SW 1271 (cell line): Measurements from ENCODE around the gene SLC8B1.

Experiments used
- DNase-seq, 2 experiments: peaks; one replicate each; lab custom pipeline; 2025; lab: John Stamatoyannopoulos, UW

The SLC8B1 gene

GRCh38 chr12:113295886-113296556, 38.9 kb downstream of the SLC8B1 start:
- DNase-seq, result no peak

DNA sequence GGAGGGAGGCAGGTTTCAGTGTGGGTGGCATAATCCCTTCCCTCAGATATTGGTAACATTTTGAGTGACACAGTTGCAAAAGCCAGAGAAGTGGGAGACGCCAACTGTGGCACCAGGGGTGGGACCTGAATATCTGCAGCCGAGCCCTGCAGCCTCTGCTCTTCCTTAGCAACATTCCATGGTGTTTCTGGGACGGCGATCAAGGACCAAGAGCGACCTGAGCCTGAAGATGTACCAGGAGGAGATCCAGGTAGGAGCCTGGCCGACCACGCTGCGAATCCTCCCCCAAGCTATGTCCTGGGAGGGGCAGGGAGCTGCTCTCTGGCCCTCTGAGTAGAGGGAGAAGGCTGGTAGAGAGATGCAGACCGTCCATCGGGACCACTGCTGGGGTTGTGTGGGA, 41.8 kb downstream of the SLC8B1 start:
- no peak for DNase-seq

GRCh38 chr12:113292547-113292946, 42.4 kb downstream of the SLC8B1 start:
- DNase-seq, result no peak

DNA sequence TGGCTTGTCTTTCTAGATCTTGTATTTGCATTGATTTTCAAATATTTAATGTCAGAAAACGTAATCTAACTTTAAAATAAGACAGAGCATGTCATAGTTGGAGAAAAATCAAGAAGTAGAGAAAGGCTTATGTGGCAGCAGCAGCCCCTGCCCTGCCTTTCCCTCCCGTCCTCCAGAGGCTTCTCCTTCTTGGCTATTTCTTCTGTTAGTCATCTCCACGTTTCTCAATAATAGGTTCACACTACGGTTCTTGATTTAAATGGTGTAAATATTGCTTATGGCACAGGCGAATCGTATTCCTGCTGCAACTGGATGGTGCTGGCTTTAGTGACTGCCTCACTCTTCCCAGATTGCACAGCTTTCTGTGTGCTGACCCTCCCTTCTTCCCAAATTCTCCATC, 42.8 kb downstream of the SLC8B1 start:
- no peak for DNase-seq

GRCh38 chr12:113291586-113291985, 43.3 kb downstream of the SLC8B1 start:
- DNase-seq, result no peak

GRCh38 chr12:113290506-113290905, 44.4 kb downstream of the SLC8B1 start:
- DNase-seq, result no peak

DNA sequence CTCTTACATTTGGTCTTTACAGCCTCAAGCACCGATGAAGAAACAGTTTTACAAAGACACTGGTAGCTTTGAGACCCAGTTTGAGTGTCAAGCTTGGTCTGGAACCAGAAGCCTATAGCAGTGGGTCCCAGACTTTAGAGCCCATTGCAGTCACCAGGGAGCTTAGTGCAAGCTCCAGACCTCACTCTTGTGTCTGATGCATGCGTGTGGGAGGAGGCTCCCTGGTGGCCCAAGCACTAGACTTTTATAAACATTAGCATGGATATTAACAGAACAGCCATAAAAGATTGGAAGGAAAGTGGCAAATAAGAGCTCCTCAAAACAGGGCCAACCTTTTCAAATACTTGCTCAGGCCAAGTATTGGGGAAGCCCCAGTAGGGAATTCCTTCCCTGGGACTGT, 45.5 kb downstream of the SLC8B1 start:
- DNase-seq, result no peak

- DNase-seq, result no peak
These were observed 47.0 kb downstream of the SLC8B1 start for GRCh38 chr12:113287899-113288282.

DNA sequence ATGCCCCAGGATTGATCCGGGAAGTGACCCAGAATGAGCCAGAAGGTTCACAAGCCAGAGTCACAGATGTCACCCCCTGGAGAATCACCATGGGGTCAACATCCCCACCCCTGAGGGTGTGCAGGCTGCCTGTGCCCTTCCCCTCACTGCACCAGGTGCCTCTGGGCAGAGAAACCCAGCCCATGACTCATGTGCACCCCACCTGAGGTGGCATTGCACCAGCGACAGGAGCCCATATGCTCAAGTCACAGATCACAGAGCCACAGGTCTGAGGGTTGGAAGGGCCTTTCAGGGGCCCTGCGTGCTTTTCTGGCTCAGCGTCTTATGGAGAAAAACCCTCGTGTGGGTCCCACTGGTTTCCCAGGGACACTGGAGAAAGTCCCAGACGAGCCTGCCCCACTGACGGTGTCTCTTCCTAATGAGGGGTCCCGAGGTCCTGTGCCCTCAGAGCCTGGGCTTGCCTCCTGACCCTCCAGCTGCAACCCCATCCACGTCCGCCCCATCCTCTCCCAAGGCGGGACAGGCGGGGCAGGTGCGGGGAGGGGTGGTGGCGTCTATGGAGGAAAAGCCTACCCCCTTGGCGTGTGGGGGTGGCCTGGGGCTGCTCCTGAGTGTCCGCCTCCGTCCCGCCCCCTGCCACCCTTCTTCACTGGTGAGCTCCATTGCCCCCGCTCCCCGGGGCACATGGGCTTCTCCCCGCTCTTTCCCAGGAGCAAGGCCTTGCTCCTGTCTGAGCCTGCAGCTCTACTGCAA, 47.6 kb downstream of the SLC8B1 start:
- no peak for DNase-seq

GRCh38 chr12:113286712-113287111, 48.2 kb downstream of the SLC8B1 start:
- no peak for DNase-seq

DNA sequence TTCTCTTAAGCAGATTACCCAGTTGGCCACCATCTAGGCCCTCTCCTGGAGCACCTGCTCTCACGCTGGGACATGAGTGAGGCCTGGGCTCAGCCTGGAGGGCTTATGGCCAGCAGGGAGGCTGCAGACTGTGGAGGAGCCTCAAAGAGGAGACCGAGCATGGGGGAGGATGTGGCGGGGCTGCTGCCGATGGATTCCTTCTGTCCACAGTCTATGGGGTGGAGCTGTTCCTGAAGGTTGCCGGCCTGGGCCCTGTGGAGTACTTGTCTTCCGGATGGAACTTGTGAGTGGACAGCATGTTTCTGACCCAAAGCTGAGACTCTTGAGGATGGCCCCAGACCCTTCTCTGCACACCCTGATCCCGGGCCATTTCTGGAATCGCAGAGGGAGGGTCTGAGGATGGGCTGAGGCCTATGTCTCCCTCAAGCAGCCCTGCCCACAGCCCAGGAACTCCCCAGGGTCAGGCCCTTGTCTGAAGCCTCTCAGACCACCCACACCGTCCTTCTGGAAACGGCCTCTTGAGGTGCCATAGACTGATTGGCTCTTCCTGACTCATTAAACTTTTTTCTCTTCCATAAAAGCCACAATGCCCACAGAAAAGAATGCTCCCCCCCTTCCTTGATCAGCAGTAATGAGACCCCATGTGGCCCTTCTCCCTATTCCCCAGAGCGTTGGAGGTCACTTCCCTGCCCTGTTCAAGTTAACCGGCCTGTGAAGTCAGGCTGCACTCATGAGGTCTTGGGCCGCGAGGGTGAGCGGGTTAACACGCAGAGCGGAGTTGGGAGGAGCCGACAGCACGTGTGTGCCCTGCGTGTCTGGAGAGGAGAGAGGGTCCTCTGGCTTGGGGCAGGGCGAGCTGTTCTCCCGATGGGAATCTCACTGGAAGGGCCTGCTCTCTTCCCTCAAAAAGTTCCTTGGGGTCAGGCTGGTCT, 49.0 kb downstream of the SLC8B1 start:
- DNase-seq, result no peak

GRCh38 chr12:113284751-113285150, 50.2 kb downstream of the SLC8B1 start:
- no peak for DNase-seq

DNA sequence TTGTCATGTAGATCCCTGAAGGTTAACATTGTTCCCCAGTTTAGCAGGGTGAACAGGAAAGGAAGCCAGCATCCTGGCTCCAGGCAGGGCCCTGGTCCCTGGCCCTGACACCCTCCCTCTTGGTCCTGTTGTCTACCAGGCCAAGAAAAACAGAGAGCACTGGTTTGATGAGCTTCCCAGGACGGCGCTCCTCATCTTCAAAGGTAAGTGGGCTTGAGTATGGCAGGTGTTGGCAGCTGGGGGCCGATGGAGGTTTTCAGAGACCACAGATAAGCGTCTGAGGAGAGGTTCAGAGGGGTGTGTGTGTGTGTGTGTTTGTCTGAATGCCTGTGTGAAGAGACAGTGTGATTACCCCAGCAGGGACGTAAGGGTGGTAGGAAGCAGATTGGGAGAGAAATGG, 56.3 kb downstream of the SLC8B1 start:
- DNase-seq, result no peak

- DNase-seq, result no peak
These were observed 56.8 kb downstream of the SLC8B1 start for GRCh38 chr12:113278141-113278540.

- DNase-seq, result no peak
These were observed 57.4 kb downstream of the SLC8B1 start for GRCh38 chr12:113277511-113277910.

DNA sequence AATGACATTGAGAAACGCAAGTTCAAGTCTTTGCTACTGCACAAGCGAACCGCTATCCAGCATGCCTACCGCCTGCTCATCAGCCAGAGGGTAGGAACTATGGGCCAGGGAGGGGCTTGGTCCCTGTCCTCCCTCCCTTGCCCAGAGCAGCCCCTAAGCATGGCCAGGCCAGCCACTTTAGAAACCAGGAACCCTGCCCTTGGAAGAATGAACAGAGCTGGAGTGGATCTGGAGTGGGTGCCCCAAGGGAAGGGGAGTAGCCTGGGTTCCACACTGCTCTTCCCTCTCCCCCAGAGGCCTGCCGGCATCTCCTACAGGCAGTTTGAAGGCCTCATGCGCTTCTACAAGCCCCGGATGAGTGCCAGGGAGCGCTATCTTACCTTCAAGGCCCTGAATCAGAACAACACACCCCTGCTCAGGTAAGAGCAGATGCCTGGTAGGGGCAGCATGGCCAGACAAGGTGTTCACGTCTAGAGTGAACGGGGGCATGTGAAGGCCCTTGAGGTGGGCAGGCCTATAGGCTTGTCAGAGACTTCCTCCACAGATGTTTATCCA, 57.9 kb downstream of the SLC8B1 start:
- no peak for DNase-seq

- no peak for DNase-seq
These were observed 58.6 kb downstream of the SLC8B1 start for GRCh38 chr12:113276306-113276705.

- no peak for DNase-seq
These were observed 60.1 kb downstream of the SLC8B1 start for GRCh38 chr12:113274848-113275247.

GRCh38 chr12:113273053-113273725, 61.7 kb downstream of the SLC8B1 start:
- no peak for DNase-seq

- no peak for DNase-seq
These were observed 62.9 kb downstream of the SLC8B1 start for GRCh38 chr12:113271853-113272561.

DNA sequence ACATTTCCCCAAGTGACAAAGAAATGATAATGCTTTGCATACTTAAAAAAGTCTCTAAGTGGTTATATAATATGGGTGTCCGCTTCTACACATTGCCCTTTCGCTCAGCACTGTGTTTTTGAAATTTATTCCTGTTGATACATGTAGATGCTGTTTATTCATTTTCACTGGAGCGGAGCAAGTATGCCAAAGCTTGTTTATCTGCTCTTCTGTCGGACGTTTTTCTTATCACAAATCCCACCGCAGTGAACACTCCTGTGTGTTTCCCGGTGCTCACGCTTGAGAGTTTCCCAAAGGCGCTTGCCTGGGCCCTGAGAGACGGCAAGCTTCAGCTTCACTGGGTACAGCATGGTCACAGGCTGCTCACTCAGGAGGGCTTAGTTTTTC, 63.5 kb downstream of the SLC8B1 start:
- DNase-seq, result no peak
